GM12878 (cell line): ENCODE measurements around the gene PSMD13. TPM values are rescaled to one million over a fixed set of nuclear protein-coding genes. Genes with fewer than 3 reads are reported as not detected.

Experiments
- ATAC-seq: fragments of 200-7000 bp; cut with Tn5 transposase; 3 replicates; pipeline ENCODE4 v1.9.1; 2020; ENCODE audit warnings: mild to moderate bottlenecking, moderate library complexity
- BruUV-seq: library from RNA; stranded (reverse); fragments of 400-500 nt; replicated peaks from 2 replicates; lab custom pipeline; 2021; lab: Mats Ljungman, UMichigan
- CTCF ChIA-PET: fragments of 300-600 bp; sonication (Branson Sonifier 250); formaldehyde crosslinking; extraction: SDS; loops from one replicate; lab custom pipeline; 2021; ENCODE audit warnings: inconsistent platforms; lab: Yijun Ruan, JAX
- POLR2A ChIA-PET: fragments of 350-600 bp; formaldehyde crosslinking; extraction: SDS; loops from one replicate; lab custom pipeline; 2021; ENCODE audit warnings: inconsistent platforms; lab: Charles Lee
- RAD21 ChIA-PET: fragments of 300-600 bp; sonication (Branson Sonifier 250); formaldehyde crosslinking; loops from one replicate; lab custom pipeline; 2023; ENCODE audit warnings: antibody characterized with exemption; ENCODE audit not compliant: unreplicated experiment; lab: Charles Lee
- SMC1A ChIA-PET: fragments of 300-600 bp; sonication (Branson Sonifier 250); formaldehyde crosslinking; loops from one replicate; lab custom pipeline; 2023; ENCODE audit not compliant: unreplicated experiment, uncharacterized antibody; lab: Charles Lee
- DNase-seq: peaks from one replicate; pipeline ENCODE4 v3.0.0-alpha.2; 2011; ENCODE audit warnings: low read depth, low spot score
- FAIRE-seq: peaks from 3 replicates; lab custom pipeline; 2011; peaks lifted over from hg19 to GRCh38; lab: Jason Lieb, UNC
- H2AFZ ChIP-seq: 2 replicates; pipeline ENCODE4 v1.6.0; 2011; ENCODE audit warnings: low read depth, low read length, control low read depth; ENCODE audit not compliant: control insufficient read depth
- H3K27ac ChIP-seq: 2 replicates; pipeline ENCODE4 v1.5.1; 2011; ENCODE audit warnings: control low read depth; ENCODE audit not compliant: control insufficient read depth, insufficient read depth
- H3K27me3 ChIP-seq, 2 experiments: replicated peaks in 1 of 2; 2 replicates each; pipeline versions ENCODE4 v1.6.0 to v1.6.1; 2011; ENCODE audit warnings: low read length in 1 of 2; ENCODE audit not compliant: control insufficient read depth in 2 of 2, insufficient read depth in 2 of 2
- H3K36me3 ChIP-seq, 2 experiments: 2 replicates each; pipeline ENCODE4 v1.5.1; 2011; ENCODE audit warnings: low read length in 1 of 2; ENCODE audit not compliant: control insufficient read depth in 2 of 2, insufficient read depth in 2 of 2
- H3K4me1 ChIP-seq: 2 replicates; pipeline ENCODE4 v1.6.1; 2011; ENCODE audit warnings: mild to moderate bottlenecking, low read length, moderate library complexity, mixed read lengths; ENCODE audit not compliant: control insufficient read depth, insufficient read depth
- H3K4me2 ChIP-seq: 2 replicates; pipeline ENCODE4 v1.6.0; 2011; ENCODE audit warnings: control low read depth; ENCODE audit not compliant: control insufficient read depth, insufficient read depth
- H3K4me3 ChIP-seq: fragments of 200-600 bp; sonication (generic); 2 replicates; pipeline ENCODE4 v1.5.1; 2016
- H3K79me2 ChIP-seq: 2 replicates; pipeline ENCODE4 v1.6.0; 2011; ENCODE audit warnings: low read length; ENCODE audit not compliant: control insufficient read depth, insufficient read depth
- H3K9ac ChIP-seq: 2 replicates; pipeline ENCODE4 v1.8.0; 2011; ENCODE audit warnings: low read length, control low read depth, mixed read lengths; ENCODE audit not compliant: control insufficient read depth, insufficient read depth
- H3K9me3 ChIP-seq: replicated peaks from 3 replicates; pipeline ENCODE4 v1.5.1; 2011; ENCODE audit warnings: mild to moderate bottlenecking, low read length; ENCODE audit not compliant: control insufficient read depth, insufficient read depth
- H4K20me1 ChIP-seq: 2 replicates; pipeline ENCODE4 v1.6.0; 2011; ENCODE audit not compliant: control insufficient read depth, insufficient read depth
- BCL11A ChIP-seq: IDR thresholded peaks from 2 replicates; pipeline ENCODE4 v1.6.1; 2011; ENCODE audit warnings: low read depth, low read length
- E2F4 ChIP-seq: IDR thresholded peaks from 2 replicates; pipeline ENCODE4 v1.6.1; 2012; ENCODE audit warnings: low read depth, low read length, improper control_type of control experiment
- HDAC6 ChIP-seq: fragments of 200-600 bp; sonication (generic); IDR thresholded peaks from one replicate; pipeline ENCODE4 v1.8.0; 2017; ENCODE audit warnings: antibody characterized with exemption; ENCODE audit not compliant: unreplicated experiment
- KLF5 ChIP-seq: fragments of 450-650 bp; IDR thresholded peaks from 2 replicates; pipeline ENCODE4 v1.6.1; 2014; ENCODE audit warnings: mild to moderate bottlenecking; ENCODE audit not compliant: partially characterized antibody
- LARP7 ChIP-seq: fragments of 450-650 bp; IDR thresholded peaks from 2 replicates; pipeline ENCODE4 v1.6.1; 2017; ENCODE audit warnings: mild to moderate bottlenecking
- MYB ChIP-seq: fragments of 150-350 bp; IDR thresholded peaks from 2 replicates; pipeline ENCODE4 v1.6.1; 2014; ENCODE audit warnings: mild to moderate bottlenecking, low read depth, low read length, borderline replicate concordance
- NRF1 ChIP-seq: conservative IDR thresholded peaks from 2 replicates; pipeline ENCODE4 v1.6.1; 2011; ENCODE audit warnings: mild to moderate bottlenecking, low read depth, low read length, improper control_type of control experiment
- RAD51 ChIP-seq: fragments of 450-650 bp; IDR thresholded peaks from 2 replicates; pipeline ENCODE4 v1.6.1; 2016; ENCODE audit warnings: moderate library complexity, mild to moderate bottlenecking, inconsistent platforms
- RB1 ChIP-seq: fragments of 450-650 bp; formaldehyde crosslinking; IDR thresholded peaks from 2 replicates; pipeline ENCODE4 v1.6.1; 2017; ENCODE audit warnings: mild to moderate bottlenecking, borderline replicate concordance
- RFX5 ChIP-seq: IDR thresholded peaks from 2 replicates; pipeline ENCODE4 v1.6.1; 2011; ENCODE audit warnings: low read depth, low read length, improper control_type of control experiment
- SREBF1 ChIP-seq: IDR thresholded peaks from 2 replicates; pipeline ENCODE4 v1.6.1; 2012; ENCODE audit warnings: mild to moderate bottlenecking, low read length
- STAT1 ChIP-seq: fragments of 450-650 bp; conservative IDR thresholded peaks from 2 replicates; pipeline ENCODE4 v1.6.1; 2014; ENCODE audit warnings: antibody characterized with exemption, mild to moderate bottlenecking
- TCF12 ChIP-seq: IDR thresholded peaks from 2 replicates; pipeline ENCODE4 v1.6.1; 2011; ENCODE audit warnings: low read depth, mild to moderate bottlenecking, low read length
- WGBS: methylation state at CpG from one replicate; pipeline ENCODE4 v1.1.6; 2016; ENCODE audit warnings: low lambda C conversion rate; ENCODE audit not compliant: insufficient replicate concordance, insufficient coverage; ENCODE audit errors: missing lambda C conversion rate; 5-methylcytosine and 5-hydroxymethylcytosine counted together
- in situ Hi-C: fragments of 300-500 bp; cut with MboI; formaldehyde crosslinking; loops from 9 replicates; pipeline ENCODE4 v1.14.3; 2018; ENCODE audit warnings: mixed read lengths
- intact Hi-C: fragments of 100-400 bp; cut with micrococcal nuclease; formaldehyde crosslinking; loops from one replicate; pipeline ENCODE4 v1.14.2; 2022; ENCODE audit not compliant: unreplicated experiment
- polyA plus RNA-seq, 11 experiments: library from polyadenylated mRNA; depleted of rRNA in 4 of 11; unstranded in 6 of 11; stranded (reverse) in 5 of 11; fragments of >200 nt; fragmentation: Nextera tagmentation in 4 of 11; fragmentation: Illumina TruSeq in 1 of 11; extraction: Ambion mirVana in 4 of 11; extraction: Trizol in 1 of 11; gene quantifications; 1 replicate in 1 of 11; 2 replicates in 10 of 11; pipeline versions ENCODE4 v1.2.1 to v1.2.3, GENCODE V29; 2011 to 2016; ENCODE audit warnings: inconsistent platforms in 2 of 11, missing spikeins in 2 of 11, low read depth in 1 of 11
- total RNA-seq, 4 experiments: library from RNA; depleted of rRNA in 3 of 4; stranded (reverse); fragments of >200 nt in 3 of 4; fragmentation: Illumina TruSeq in 1 of 4; extraction: Trizol in 1 of 4; gene quantifications; 2 replicates each; pipeline versions ENCODE4 v1.2.1 to v1.2.3, GENCODE V29; 2013 to 2021
- TF ChIP-seq, protein P1 (sequence below): fragments of 450-650 bp; IDR thresholded peaks from 2 replicates; pipeline ENCODE4 v1.6.1; 2018; ENCODE audit warnings: mild to moderate bottlenecking, low read depth, moderate library complexity; ENCODE audit not compliant: partially characterized antibody
- TF ChIP-seq, protein P2 (sequence below): fragments of 450-650 bp; IDR thresholded peaks from 2 replicates; pipeline ENCODE4 v1.6.1; 2016; ENCODE audit warnings: mild to moderate bottlenecking
- TF ChIP-seq, protein P3 (sequence below): IDR thresholded peaks from 2 replicates; pipeline ENCODE4 v1.6.1; 2011; ENCODE audit warnings: low read depth, low read length, improper control_type of control experiment, borderline replicate concordance

Gene PSMD13
- total and polyA plus RNA-seq, 10 of the 15 experiments (the other 5 are each of a cell fraction or from before 2014, with no cell fraction given), result 141 to 303 (median 177) TPM

DNA sequence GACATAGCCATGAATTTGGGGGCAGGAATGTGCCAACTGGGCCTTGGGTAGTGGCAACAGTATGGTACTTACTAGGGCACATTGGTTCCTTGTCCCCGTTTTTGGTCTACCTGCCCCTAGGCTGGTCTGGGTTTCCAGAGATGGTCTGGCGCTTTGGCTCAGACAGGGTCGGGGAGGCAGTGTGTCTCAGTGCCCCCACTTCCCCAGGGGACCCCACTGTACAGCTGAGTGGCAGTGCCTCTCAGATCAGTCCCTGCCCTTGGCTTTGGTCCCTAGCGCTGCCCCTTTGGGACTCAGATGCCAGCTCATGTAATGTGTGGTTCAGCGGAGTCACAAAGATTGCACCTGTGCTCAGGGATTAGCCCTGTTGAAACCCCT, 26.0 kb upstream of the PSMD13 start (continued):
- TF ChIP-seq, protein P1, sequence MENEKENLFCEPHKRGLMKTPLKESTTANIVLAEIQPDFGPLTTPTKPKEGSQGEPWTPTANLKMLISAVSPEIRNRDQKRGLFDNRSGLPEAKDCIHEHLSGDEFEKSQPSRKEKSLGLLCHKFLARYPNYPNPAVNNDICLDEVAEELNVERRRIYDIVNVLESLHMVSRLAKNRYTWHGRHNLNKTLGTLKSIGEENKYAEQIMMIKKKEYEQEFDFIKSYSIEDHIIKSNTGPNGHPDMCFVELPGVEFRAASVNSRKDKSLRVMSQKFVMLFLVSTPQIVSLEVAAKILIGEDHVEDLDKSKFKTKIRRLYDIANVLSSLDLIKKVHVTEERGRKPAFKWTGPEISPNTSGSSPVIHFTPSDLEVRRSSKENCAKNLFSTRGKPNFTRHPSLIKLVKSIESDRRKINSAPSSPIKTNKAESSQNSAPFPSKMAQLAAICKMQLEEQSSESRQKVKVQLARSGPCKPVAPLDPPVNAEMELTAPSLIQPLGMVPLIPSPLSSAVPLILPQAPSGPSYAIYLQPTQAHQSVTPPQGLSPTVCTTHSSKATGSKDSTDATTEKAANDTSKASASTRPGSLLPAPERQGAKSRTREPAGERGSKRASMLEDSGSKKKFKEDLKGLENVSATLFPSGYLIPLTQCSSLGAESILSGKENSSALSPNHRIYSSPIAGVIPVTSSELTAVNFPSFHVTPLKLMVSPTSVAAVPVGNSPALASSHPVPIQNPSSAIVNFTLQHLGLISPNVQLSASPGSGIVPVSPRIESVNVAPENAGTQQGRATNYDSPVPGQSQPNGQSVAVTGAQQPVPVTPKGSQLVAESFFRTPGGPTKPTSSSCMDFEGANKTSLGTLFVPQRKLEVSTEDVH, result no peak

GRCh38 chr11:211295-211694, 25.5 kb upstream of the PSMD13 start:
- Histone ChIP-seq H3K4me1 (peaks cover 16% of the 10 kb centered on the region), H2AFZ (no peak overlapping the region), H3K9ac (no peak overlapping the region), H3K79me2 (peaks cover 40% of the 10 kb centered on the region), H3K4me2 (no peak overlapping the region), H3K27ac (no peak overlapping the region), H3K36me3 (peaks cover 24 to 39% of the 10 kb centered on the region in 2 experiments), H4K20me1 (no peaks in the 10 kb centered on the region; the same call in 1 of the 2 replicates), H3K27me3 (no peaks in the 10 kb centered on the region), H3K4me3 (no peak overlapping the region), H3K9me3 (no peaks in the 10 kb centered on the region)
- ChIA-PET SMC1A (no interaction called here), CTCF (no interaction called here), RAD21 (no interaction called here), POLR2A (no interaction called here)
- in situ Hi-C loops (no loop called here), intact Hi-C loops (no loop called here)
- DNase-seq, result no peak
- no peak for ATAC-seq
- 84% methylated on average over 5 of the region's 5 CpGs for WGBS
- no peak for FAIRE-seq
- no TSS peak for BruUV-seq
- TF ChIP-seq SREBF1 (no peak), KLF5 (no peak), RAD51 (no peak), LARP7 (no peak), TCF12 (no peak), RB1 (no peak), E2F4 (no peak), HDAC6 (no peak), RFX5 (no peak), NRF1 (no peak), STAT1 (no peak), MYB (no peak), BCL11A (no peak)
- TF ChIP-seq, protein P2, sequence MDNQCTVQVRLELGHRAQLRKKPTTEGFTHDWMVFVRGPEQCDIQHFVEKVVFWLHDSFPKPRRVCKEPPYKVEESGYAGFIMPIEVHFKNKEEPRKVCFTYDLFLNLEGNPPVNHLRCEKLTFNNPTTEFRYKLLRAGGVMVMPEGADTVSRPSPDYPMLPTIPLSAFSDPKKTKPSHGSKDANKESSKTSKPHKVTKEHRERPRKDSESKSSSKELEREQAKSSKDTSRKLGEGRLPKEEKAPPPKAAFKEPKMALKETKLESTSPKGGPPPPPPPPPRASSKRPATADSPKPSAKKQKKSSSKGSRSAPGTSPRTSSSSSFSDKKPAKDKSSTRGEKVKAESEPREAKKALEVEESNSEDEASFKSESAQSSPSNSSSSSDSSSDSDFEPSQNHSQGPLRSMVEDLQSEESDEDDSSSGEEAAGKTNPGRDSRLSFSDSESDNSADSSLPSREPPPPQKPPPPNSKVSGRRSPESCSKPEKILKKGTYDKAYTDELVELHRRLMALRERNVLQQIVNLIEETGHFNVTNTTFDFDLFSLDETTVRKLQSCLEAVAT, result no peak
- TF ChIP-seq, protein P3, sequence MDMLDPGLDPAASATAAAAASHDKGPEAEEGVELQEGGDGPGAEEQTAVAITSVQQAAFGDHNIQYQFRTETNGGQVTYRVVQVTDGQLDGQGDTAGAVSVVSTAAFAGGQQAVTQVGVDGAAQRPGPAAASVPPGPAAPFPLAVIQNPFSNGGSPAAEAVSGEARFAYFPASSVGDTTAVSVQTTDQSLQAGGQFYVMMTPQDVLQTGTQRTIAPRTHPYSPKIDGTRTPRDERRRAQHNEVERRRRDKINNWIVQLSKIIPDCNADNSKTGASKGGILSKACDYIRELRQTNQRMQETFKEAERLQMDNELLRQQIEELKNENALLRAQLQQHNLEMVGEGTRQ, result no peak
